Natural killer cell (primary cell): ENCODE results near the gene ADRA2B. TPM values are rescaled to one million over a fixed set of nuclear protein-coding genes. Genes with fewer than 3 reads are reported as not detected.

Experiments used
- ATAC-seq, 3 donors: fragments of 150-1000 bp in 2 of 3; fragments of 200-7000 bp in 1 of 3; cut with Tn5 transposase; 1 replicate in 1 of 3; 2 replicates in 2 of 3; pipeline ENCODE4 v1.10.0; 2021; ENCODE audit warnings: mild to moderate bottlenecking in 2 of 3, moderate library complexity in 2 of 3
- DNase-seq, 2 donors: peaks; one replicate each; pipeline versions ENCODE4 v3.0.0 to v3.0.0-alpha.2; 2013 to 2021; ENCODE audit warnings: mixed read lengths in 1 of 2
- H3K27ac ChIP-seq: one replicate; pipeline ENCODE4 v1.5.1; 2013; ENCODE audit warnings: mild to moderate bottlenecking, low read length
- H3K27me3 ChIP-seq: one replicate; pipeline ENCODE4 v1.6.1; 2013; ENCODE audit warnings: low read length; ENCODE audit not compliant: control insufficient read depth, insufficient read depth
- H3K36me3 ChIP-seq: one replicate; pipeline ENCODE4 v1.6.1; 2013; ENCODE audit warnings: low read length; ENCODE audit not compliant: control insufficient read depth, insufficient read depth
- H3K4me1 ChIP-seq: one replicate; pipeline ENCODE4 v1.6.1; 2013; ENCODE audit warnings: low read length; ENCODE audit not compliant: control insufficient read depth, insufficient read depth
- H3K4me3 ChIP-seq: one replicate; pipeline ENCODE4 v1.5.1; 2013; ENCODE audit warnings: low read length
- H3K9me3 ChIP-seq: one replicate; pipeline ENCODE4 v1.6.1; 2013; ENCODE audit warnings: low read length; ENCODE audit not compliant: control insufficient read depth, insufficient read depth
- H3K27ac Mint-ChIP-seq, 2 donors: one replicate each; pipeline ENCODE4 v1.8.0; 2022; ENCODE audit warnings: mild to moderate bottlenecking in 2 of 2, mixed read lengths in 2 of 2, moderate library complexity in 1 of 2
- H3K27me3 Mint-ChIP-seq, 2 donors: one replicate each; pipeline ENCODE4 v1.8.0; 2022; ENCODE audit warnings: low read depth in 2 of 2, mixed read lengths in 2 of 2
- H3K36me3 Mint-ChIP-seq: one replicate; pipeline ENCODE4 v1.8.0; 2022; ENCODE audit warnings: mixed read lengths
- H3K4me1 Mint-ChIP-seq, 2 donors: one replicate each; pipeline ENCODE4 v1.8.0; 2022; ENCODE audit warnings: mixed read lengths in 2 of 2
- H3K4me3 Mint-ChIP-seq: one replicate; pipeline ENCODE4 v1.8.0; 2022; ENCODE audit warnings: mild to moderate bottlenecking, moderate library complexity, mixed read lengths
- H3K9me3 Mint-ChIP-seq, 2 donors: one replicate each; pipeline ENCODE4 v1.8.0; 2022; ENCODE audit warnings: mixed read lengths in 2 of 2
- WGBS: methylation state at CpG from one replicate; pipeline ENCODE4 v1.1.7; 2013; ENCODE audit warnings: missing lambda C conversion rate; ENCODE audit not compliant: insufficient coverage; 5-methylcytosine and 5-hydroxymethylcytosine counted together
- intact Hi-C: fragments of 100-400 bp; cut with micrococcal nuclease; formaldehyde crosslinking; loops from one replicate; pipeline ENCODE4 v1.14.2; 2022
- total RNA-seq, 4 donors: library from RNA; stranded (reverse); fragments of 120-200 nt in 1 of 4; gene quantifications; one replicate each; pipeline versions ENCODE4 v1.2.3 to v1.2.4, GENCODE V29; 2013 to 2022
- TF ChIP-seq, protein P1 (sequence below): fragments of 200-600 bp; IDR thresholded peaks from one replicate; pipeline ENCODE4 v1.8.0; 2022; ENCODE audit warnings: antibody characterized with exemption

ADRA2B gene
- total RNA-seq, 3 donors from 2014 or later (not counting 1 experiment from before 2014, with no cell fraction given), result 0.18 to 1.3 (median 0.38) TPM

DNA sequence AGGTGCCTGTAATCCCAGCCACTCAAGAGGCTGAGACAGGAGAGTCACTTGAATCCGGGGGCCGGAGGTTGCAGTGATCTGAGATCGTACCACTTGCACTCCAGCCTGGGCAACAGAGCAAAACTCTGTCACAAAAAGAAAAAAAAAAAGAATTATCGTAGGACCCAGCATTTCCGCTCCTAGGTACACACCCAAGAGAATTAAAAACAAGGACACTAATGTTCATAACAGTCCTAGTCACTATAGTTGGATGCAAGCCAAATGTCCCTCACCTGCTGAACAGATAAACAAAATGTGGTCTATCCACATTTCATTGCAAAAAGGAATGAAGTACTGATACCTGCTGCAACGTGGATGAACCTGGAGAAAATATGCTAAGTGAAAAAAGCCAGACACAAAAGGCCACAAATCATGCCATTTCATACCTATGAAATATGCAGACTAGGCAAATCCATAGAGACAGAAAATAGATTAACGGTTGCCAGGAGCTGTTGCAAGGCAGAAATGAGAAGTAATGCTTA lies 21.2 kb downstream of the ADRA2B start:
- no peaks in the 10 kb centered on the region for H3K9me3 ChIP-seq
- H3K36me3 Mint-ChIP-seq, result no peaks in the 10 kb centered on the region
- 91% methylated on average over 7 of the region's 7 CpGs for WGBS
- no peaks in the 10 kb centered on the region for H3K4me1 Mint-ChIP-seq
- no peak overlapping the region for H3K4me3 Mint-ChIP-seq
- intact Hi-C loops, result no loop called here
- no peaks in the 10 kb centered on the region for H3K9me3 Mint-ChIP-seq
- DNase-seq, result no peak
- ATAC-seq, result no peak
- TF ChIP-seq, protein P1, sequence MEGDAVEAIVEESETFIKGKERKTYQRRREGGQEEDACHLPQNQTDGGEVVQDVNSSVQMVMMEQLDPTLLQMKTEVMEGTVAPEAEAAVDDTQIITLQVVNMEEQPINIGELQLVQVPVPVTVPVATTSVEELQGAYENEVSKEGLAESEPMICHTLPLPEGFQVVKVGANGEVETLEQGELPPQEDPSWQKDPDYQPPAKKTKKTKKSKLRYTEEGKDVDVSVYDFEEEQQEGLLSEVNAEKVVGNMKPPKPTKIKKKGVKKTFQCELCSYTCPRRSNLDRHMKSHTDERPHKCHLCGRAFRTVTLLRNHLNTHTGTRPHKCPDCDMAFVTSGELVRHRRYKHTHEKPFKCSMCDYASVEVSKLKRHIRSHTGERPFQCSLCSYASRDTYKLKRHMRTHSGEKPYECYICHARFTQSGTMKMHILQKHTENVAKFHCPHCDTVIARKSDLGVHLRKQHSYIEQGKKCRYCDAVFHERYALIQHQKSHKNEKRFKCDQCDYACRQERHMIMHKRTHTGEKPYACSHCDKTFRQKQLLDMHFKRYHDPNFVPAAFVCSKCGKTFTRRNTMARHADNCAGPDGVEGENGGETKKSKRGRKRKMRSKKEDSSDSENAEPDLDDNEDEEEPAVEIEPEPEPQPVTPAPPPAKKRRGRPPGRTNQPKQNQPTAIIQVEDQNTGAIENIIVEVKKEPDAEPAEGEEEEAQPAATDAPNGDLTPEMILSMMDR, result no peak
- no peak overlapping the region for H3K27ac ChIP-seq
- H3K4me1 ChIP-seq, result no peaks in the 10 kb centered on the region
- no peaks in the 10 kb centered on the region for H3K27me3 Mint-ChIP-seq
- no peak overlapping the region for H3K27ac Mint-ChIP-seq
- H3K36me3 ChIP-seq, result no peaks in the 10 kb centered on the region
- H3K27me3 ChIP-seq, result no peaks in the 10 kb centered on the region
- H3K4me3 ChIP-seq, result no peak overlapping the region

DNA sequence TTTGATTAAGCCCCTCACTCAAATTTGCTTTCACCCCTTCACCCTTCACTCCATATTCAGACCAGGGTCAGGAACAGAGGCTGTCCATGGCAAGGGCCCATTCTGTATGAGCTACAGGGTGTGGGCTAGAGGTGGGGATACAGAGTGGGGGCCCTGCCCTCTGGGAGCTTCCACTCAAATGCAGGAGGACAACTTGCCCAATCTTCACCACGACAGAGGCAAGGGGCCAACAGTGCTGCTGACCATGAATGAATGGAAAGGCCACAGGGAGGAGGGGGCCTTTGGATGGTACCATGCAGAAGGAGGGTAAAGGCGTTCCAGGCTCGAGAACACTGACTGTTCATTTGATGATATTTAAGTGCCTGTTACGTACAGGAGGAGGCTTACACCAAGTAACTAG lies 22.8 kb downstream of the ADRA2B start:
- Mint-ChIP-seq H3K4me1 (no peaks in the 10 kb centered on the region), H3K4me3 (no peak overlapping the region), H3K9me3 (no peaks in the 10 kb centered on the region), H3K36me3 (no peaks in the 10 kb centered on the region), H3K27ac (no peak overlapping the region), H3K27me3 (no peaks in the 10 kb centered on the region)
- Histone ChIP-seq H3K4me1 (no peaks in the 10 kb centered on the region), H3K36me3 (no peaks in the 10 kb centered on the region), H3K27ac (no peak overlapping the region), H3K9me3 (no peaks in the 10 kb centered on the region), H3K27me3 (no peaks in the 10 kb centered on the region), H3K4me3 (no peak overlapping the region)
- TF ChIP-seq, protein P1, result no peak
- DNase-seq, result no peak
- no peak for ATAC-seq
- WGBS, result 93% methylated on average over 4 of the region's 4 CpGs
- intact Hi-C loops, result no loop called here

DNA sequence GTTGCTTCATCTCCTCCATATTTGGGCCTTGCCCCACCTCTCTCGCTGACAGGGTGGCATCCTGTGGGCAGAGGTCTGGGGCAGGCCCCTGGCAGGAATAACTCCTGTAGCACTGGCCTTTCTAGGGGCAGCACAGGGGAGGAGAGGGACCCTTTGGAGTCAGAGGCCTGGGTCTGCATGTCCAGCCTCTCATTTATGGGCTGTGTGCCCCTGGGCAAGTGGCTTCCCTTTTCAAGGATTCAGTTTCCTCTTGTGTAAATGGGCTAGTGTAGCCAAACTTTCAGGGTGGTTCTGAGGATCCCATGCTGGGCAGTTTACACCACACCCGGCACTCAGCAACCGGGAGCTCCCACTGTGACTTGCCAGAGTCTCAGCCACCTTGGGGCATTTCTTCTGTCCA lies 23.4 kb downstream of the ADRA2B start:
- Mint-ChIP-seq H3K36me3 (no peaks in the 10 kb centered on the region), H3K4me1 (no peaks in the 10 kb centered on the region), H3K4me3 (no peak overlapping the region), H3K9me3 (no peaks in the 10 kb centered on the region), H3K27ac (no peak overlapping the region), H3K27me3 (no peaks in the 10 kb centered on the region)
- H3K27ac ChIP-seq, result no peak overlapping the region
- H3K9me3 ChIP-seq, result no peaks in the 10 kb centered on the region
- WGBS, result 83% methylated on average over 3 of the region's 3 CpGs
- ATAC-seq (no peak), DNase-seq (peak in 1 of 2 donors; percentile 9)
- H3K4me3 ChIP-seq, result no peak overlapping the region
- H3K36me3 ChIP-seq, result no peaks in the 10 kb centered on the region
- no peaks in the 10 kb centered on the region for H3K27me3 ChIP-seq
- no peaks in the 10 kb centered on the region for H3K4me1 ChIP-seq
- intact Hi-C loops, result no loop called here
- TF ChIP-seq, protein P1, result no peak

DNA sequence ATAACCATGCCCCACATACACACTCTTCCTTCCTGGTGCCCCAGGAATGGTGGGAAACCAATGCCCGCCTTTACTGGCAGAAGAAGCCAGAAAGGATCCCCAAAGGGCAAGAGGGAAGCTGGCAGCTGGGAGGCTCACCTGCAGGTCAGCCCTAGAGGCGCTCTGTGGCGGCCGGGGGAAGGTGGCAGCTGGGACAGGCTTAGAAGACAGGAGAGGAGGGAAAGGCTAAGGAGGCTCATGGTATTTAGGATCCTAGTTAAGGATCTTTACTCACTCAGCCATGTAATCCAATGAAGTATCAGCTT lies 23.8 kb downstream of the ADRA2B start:
- 98% methylated on average over 4 of the region's 4 CpGs for WGBS
- H3K9me3 ChIP-seq, result no peaks in the 10 kb centered on the region
- H3K4me1 ChIP-seq, result no peaks in the 10 kb centered on the region
- Mint-ChIP-seq H3K9me3 (no peaks in the 10 kb centered on the region), H3K4me1 (no peaks in the 10 kb centered on the region), H3K27me3 (no peaks in the 10 kb centered on the region), H3K36me3 (no peaks in the 10 kb centered on the region), H3K27ac (no peak overlapping the region), H3K4me3 (no peak overlapping the region)
- no peak overlapping the region for H3K27ac ChIP-seq
- no peak overlapping the region for H3K4me3 ChIP-seq
- no peak for ATAC-seq
- DNase-seq, result peak in 1 of 2 donors; percentile 10
- H3K27me3 ChIP-seq, result no peaks in the 10 kb centered on the region
- TF ChIP-seq, protein P1, result no peak
- H3K36me3 ChIP-seq, result no peaks in the 10 kb centered on the region
- intact Hi-C loops, result no loop called here
